Activated CD8-positive, alpha-beta memory T cell treated with anti-CD3 and anti-CD28 coated beads, Interleukin-2, amount 50 U/mL, for 4 hours (primary cell): Measurements from ENCODE around the gene FAM107B.

Source experiments
- DNase-seq: peaks from one replicate; pipeline ENCODE4 v3.0.0-alpha.2; 2020

FAM107B gene

DNA sequence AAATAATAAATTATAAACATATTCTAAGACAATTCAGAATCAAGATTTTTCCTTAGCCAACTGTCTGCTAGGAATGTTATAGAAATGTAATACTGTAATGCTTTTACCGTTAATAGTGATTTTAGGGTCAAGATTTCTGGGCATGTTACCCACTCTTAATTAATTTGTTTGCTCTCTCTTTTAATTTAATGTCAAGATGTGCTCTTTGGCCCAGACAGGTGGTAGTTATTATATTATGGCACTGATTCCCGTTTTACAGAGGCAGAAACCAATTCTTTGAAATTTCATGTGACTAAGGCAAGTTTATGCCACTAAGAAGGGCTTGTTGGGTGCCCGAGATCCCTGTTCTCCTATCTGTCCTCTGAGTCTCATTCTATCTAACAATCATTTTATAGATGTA lies 959 bp upstream of the FAM107B start:
- no peak for DNase-seq

- DNase-seq = no peak
Observed at GRCh38 chr10:14774214-14774580, 500 bp downstream of the FAM107B start.

DNA sequence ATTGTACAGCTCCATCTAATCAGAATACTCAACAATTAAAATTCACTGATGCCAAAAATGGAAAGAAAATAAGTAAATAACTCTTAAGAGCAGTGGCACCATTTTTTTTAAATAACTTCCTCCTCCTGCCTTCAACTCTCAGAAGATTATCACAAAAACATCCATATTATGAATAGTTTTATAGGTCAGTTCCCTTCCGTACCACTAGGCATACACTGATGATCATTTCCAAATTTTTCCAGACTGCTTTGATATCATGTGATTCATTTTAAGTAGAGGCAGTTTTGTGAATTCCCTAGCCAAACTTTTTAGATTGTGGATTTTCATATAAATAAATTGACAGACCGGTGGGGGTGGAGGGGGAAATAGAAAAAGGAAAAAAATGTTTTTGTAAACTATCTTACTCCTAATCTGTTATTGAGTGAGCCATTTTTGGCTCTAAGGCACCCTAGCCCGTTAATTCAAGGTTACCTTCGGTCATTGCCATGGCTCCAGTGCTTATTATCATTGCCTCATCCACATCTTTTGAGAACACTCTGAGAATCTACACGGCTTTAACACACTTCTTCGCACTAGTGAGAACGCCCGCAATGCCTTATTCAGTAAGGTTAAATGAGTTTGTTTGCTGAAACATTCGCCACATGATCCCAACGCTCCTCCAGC lies 1.0 kb downstream of the FAM107B start:
- DNase-seq = no peak

DNA sequence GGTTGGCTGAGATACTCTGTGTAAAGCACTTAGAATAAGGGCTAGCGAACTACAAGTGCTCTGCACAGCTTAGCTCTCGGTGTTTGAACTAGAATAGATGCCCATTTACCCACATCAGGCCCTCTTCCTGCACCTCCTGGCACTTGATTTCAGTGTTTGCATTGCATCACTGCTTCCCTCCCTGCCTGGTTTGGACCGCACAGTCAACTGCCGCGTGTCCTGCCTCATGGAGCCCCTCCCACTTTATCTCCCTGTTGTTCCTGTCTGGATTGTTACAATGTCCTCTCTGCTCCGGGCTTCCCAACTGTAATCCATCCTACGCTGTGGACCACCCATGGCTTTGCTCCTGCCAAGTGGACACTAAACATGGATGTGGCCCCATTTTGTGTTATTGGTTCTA lies 2.3 kb downstream of the FAM107B start:
- DNase-seq = no peak

DNA sequence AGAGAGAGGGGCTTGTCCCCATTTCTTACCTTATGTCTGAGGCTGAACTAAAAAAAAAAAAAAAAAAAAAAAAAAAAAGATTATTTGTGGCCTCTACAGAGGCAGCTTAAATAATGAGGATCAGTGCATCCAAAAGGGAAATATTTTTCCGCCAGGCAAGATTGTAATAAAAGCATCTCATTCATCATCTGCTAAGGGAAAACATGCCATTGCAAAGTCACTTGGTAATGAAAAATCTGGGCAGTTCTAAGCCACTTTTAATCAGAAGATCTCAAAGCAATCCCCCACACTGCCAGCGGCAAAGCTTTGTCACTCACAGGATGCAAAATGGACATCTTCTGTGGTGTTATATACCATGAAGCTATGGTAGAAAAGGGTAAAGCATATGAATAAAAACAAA lies 3.8 kb downstream of the FAM107B start:
- DNase-seq = no peak

DNA sequence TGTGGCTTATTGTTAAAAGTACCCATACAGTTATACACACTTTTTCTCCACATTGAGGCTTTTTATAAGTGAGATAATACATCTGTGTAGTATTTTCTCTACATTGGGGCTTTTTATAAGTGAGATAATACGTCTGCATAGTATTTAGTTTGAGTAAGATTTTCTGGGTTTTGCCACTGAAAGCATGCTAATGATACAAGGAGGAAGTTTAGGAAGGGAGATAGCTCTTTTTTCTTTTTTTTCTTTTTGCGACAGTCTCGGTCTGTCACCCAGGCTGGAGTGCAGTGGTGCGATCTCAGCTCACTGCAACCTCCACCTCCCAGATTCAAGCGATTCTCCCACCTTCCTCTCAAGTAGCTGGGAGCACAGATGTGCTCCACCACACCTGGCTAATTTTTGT lies 13.3 kb downstream of the FAM107B start:
- no peak for DNase-seq

GRCh38 chr10:14758994-14759664 lies 15.6 kb downstream of the FAM107B start:
- DNase-seq = no peak

DNA sequence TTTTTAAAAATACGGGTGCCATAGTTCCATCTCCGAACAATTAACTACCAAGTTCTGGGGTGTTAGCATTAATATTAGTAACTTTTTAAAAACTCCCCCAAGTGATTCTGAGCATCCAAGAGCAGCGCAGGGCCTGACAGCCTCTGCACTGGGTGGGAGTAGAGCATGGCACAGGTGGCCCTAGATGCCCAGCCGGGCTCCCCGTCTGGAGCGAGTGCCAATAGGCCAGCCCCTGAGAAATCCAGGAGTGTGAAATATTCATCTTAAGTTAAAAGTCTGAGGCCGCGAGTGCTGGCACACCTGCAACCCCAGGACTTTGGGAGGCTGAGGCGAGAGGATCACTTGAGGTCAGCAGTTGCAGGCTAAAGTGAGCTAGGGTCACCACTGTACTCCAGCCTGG lies 16.2 kb downstream of the FAM107B start:
- no peak for DNase-seq

DNA sequence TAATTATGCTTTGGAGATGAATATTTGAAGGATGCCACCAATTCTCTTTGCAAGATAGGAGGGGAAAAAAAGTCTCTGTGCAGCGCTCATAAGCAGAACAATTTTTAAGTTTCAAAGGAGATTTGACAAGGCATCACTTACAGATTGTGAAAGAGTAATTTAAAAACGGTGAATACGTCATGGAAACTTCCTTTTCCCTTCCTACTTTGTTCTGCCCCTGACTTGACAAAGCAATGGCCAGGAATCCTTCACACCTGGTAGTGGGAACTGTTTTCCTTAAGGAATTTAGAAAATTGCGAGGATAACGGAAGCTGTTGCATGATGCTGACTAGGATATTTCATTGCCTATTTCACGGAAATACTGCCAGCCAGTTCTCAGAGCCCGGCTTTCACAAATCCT lies 16.7 kb downstream of the FAM107B start:
- no peak for DNase-seq

DNA sequence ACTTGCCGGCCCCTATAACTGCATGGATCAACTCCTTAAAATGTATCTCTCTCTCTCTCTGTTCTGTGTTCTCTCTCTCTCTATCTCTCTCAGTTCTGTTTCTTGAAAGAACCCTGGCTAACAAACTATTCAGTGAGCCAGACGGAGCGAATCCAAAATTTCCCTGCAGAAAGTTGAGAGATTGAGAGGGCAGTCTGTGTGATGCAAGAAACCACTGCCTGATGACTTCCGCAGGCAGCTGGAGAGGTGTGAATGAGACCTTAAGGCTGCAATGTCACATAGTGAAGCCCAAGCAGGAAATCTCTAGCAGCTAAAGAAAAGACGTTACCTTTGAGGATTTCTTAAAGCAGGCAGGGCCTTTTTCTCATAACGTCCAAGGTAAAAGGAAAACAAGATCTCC lies 17.3 kb downstream of the FAM107B start:
- DNase-seq = no peak

DNA sequence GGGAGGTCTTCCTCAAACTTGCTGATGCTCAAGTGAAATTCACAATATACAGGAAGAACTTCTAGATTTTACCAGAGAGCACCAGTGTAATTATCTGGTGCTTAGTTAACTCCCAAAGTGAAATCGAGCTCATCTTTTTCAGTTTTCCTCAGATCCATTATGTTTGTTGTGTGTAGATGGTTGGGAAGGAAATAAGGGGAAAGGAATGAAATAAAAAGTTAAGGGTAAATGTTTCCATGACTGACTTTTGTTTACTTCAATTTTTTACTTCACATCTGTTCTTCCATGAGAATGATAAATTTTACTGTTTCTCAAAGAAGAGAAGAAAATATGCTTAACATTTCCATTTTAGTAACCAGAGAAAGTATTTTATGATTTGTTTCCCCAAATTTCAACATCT lies 21.3 kb downstream of the FAM107B start:
- DNase-seq = no peak

- no peak for DNase-seq
Observed at GRCh38 chr10:14751921-14752320, 22.8 kb downstream of the FAM107B start.

- no peak for DNase-seq
Observed at GRCh38 chr10:14751014-14751896, 23.4 kb downstream of the FAM107B start.

DNA sequence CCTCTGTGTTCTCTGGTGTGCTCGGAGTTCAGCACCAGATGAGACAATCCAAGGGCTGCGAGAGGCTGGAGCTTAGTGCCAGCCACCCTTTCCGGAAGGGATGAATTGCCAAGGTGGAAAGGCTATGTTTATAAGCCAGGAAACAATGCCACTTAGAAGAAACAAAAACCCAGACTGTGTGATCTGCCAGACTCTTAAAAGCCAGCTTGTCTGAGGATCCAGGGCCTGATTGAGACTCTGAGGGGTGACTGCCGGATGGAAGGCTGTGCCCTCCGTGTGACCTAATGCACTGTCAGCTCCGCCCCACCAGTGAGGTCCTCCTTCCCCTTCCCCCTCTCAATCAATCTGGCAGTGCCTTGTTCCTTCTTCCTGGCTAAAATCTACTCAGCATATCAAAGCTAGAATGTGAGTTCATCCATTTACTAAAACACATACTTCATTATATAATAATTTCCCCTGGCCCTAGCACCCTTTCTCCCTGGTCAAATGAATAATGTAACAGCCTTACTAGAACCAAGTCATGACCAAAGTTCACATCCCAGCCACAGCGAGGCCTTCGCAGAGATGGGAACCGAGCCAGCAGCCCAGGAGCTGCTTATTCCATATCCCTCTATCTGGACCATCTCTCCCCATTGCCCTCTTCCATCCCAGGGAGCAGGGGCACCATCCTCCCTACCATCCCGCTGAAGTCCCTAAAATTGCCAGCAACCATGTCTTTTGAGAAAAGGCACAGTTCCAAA lies 25.5 kb downstream of the FAM107B start:
- DNase-seq = no peak

GRCh38 chr10:14748441-14748840 lies 26.3 kb downstream of the FAM107B start:
- DNase-seq = no peak

DNA sequence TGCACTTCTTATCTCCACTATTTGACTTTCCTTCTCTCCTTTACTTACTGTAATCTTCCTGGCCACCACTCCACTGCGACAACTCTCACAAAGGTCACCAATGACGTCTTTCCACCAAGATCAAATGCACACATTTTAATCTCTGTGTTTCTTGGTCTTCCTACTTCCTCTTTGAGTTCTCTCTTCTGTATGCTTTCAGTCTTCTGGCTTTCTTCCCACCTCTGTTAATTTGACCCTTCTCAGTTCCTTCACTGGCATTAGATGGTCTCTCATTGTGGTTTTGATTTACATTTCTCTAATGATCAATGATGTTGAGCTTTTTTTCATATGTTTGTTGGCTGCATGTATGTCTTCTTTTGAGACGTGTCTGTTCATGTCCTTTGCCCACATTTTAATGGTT lies 31.9 kb downstream of the FAM107B start:
- no peak for DNase-seq

DNA sequence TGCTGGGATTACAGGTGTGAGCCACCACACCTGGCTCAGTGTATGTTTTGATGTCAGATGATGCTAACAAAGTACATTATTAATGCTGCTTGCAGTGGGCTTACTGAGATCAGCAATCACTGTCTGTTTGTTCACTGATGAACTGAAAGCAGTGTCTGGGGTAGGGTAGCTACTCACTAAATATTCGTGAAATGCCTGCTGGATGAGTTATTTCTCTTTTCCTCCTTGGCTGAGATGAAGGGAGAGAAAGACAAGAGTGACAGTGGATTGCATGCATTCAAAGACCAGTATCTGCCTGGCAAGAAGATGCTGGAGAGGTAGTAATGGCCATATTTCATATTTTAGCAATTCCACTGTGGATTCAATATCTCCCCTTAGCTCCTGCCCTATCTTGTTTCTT lies 32.3 kb downstream of the FAM107B start:
- DNase-seq = no peak

GRCh38 chr10:14740684-14741247 lies 33.9 kb downstream of the FAM107B start:
- no peak for DNase-seq

GRCh38 chr10:14737808-14738545 lies 36.7 kb downstream of the FAM107B start:
- DNase-seq = no peak

- no peak for DNase-seq
Observed at GRCh38 chr10:14736600-14737081, 38.1 kb downstream of the FAM107B start.

GRCh38 chr10:14736043-14736442 lies 38.7 kb downstream of the FAM107B start:
- DNase-seq = no peak
